HEK293 (cell line): ENCODE measurements around the gene PPY.
A peak's percentile ranks its signal among the peaks of the same experiment; 100 is the strongest.
"Not testable (repeated sequence)": the region's sequence is repeated elsewhere in the genome, so short reads cannot be mapped to it uniquely, and the experiment has no call there.

ENCODE experiments used
- CTCF ChIA-PET: fragments of 350-600 bp; formaldehyde crosslinking; extraction: SDS; loops from one replicate; lab custom pipeline; 2021; ENCODE audit warnings: antibody characterized with exemption; lab: Yijun Ruan, JAX
- POLR2A ChIA-PET: fragments of 300-600 bp; formaldehyde crosslinking; extraction: SDS; loops from one replicate; lab custom pipeline; 2020; ENCODE audit warnings: antibody characterized with exemption, inconsistent platforms; lab: Yijun Ruan, JAX
- H3K27ac ChIP-seq: fragments of 200-500 bp; sonication (Bioruptor generic); 2 replicates; pipeline ENCODE4 v1.5.1; 2014; ENCODE audit warnings: low read depth, low read length, control low read depth, inconsistent platforms; ENCODE audit errors: extremely low read depth
- H3K36me3 ChIP-seq, 2 experiments: fragments of 200-500 bp in 1 of 2; sonication (Bioruptor generic) in 1 of 2; 1 replicate in 1 of 2; 2 replicates in 1 of 2; pipeline ENCODE4 v1.5.1; 2014 to 2017; ENCODE audit warnings: inconsistent platforms in 2 of 2, low read length in 2 of 2; ENCODE audit not compliant: control insufficient read depth in 2 of 2, insufficient read depth in 1 of 2
- H3K4me1 ChIP-seq: fragments of 200-500 bp; sonication (Bioruptor generic); 2 replicates; pipeline ENCODE4 v1.5.1; 2014; ENCODE audit warnings: mild to moderate bottlenecking, low read length, inconsistent platforms; ENCODE audit not compliant: control insufficient read depth, insufficient read depth
- H3K4me3 ChIP-seq: 2 replicates; pipeline ENCODE4 v1.5.1; 2011; ENCODE audit warnings: low read depth, mild to moderate bottlenecking, control low read depth, low read length, moderate library complexity
- H3K9me3 ChIP-seq: fragments of 200-500 bp; sonication (Bioruptor generic); 2 replicates; pipeline ENCODE4 v1.5.1; 2014; ENCODE audit warnings: low read depth, low read length, inconsistent platforms; ENCODE audit not compliant: control insufficient read depth, insufficient read depth
- GLIS2 ChIP-seq: fragments of 450-650 bp; formaldehyde crosslinking; IDR thresholded peaks from 2 replicates; pipeline ENCODE4 v1.5.1; 2016; ENCODE audit warnings: missing biosample characterization, missing genetic modification characterization
- KLF1 ChIP-seq: fragments of 450-650 bp; formaldehyde crosslinking; IDR thresholded peaks from 2 replicates; pipeline ENCODE4 v1.5.1; 2016; ENCODE audit warnings: missing biosample characterization, missing genetic modification characterization
- SCRT1 ChIP-seq: fragments of 450-650 bp; formaldehyde crosslinking; IDR thresholded peaks from 2 replicates; pipeline ENCODE4 v1.5.1; 2016; ENCODE audit warnings: missing biosample characterization, missing genetic modification characterization, borderline replicate concordance
- ZNF311 ChIP-seq: fragments of 450-650 bp; formaldehyde crosslinking; IDR thresholded peaks from 2 replicates; pipeline ENCODE4 v1.5.1; 2017; ENCODE audit warnings: missing biosample characterization, missing genetic modification characterization, borderline replicate concordance
- ZNF394 ChIP-seq: fragments of 450-650 bp; formaldehyde crosslinking; IDR thresholded peaks from 2 replicates; pipeline ENCODE4 v1.5.1; 2016; ENCODE audit warnings: missing biosample characterization, missing genetic modification characterization, mild to moderate bottlenecking, moderate library complexity, borderline replicate concordance
- ZNF558 ChIP-seq: fragments of 450-650 bp; formaldehyde crosslinking; IDR thresholded peaks from 2 replicates; pipeline ENCODE4 v1.5.1; 2016; ENCODE audit warnings: missing biosample characterization, missing genetic modification characterization
- ZNF561 ChIP-seq: fragments of 450-650 bp; IDR thresholded peaks from 2 replicates; pipeline ENCODE4 v1.5.1; 2018; ENCODE audit warnings: missing biosample characterization, missing genetic modification characterization, borderline replicate concordance
- ZNF776 ChIP-seq: fragments of 450-650 bp; formaldehyde crosslinking; IDR thresholded peaks from 2 replicates; pipeline ENCODE4 v1.5.0; 2017; ENCODE audit warnings: missing biosample characterization, missing genetic modification characterization, borderline replicate concordance
- ZNF792 ChIP-seq: fragments of 450-650 bp; formaldehyde crosslinking; IDR thresholded peaks from 2 replicates; pipeline ENCODE4 v1.5.1; 2016; ENCODE audit warnings: missing biosample characterization, missing genetic modification characterization
- TF ChIP-seq, protein P1 (sequence below): fragments of 450-650 bp; formaldehyde crosslinking; IDR thresholded peaks from 2 replicates; pipeline ENCODE4 v1.5.1; 2016; ENCODE audit warnings: missing biosample characterization, missing genetic modification characterization
- TF ChIP-seq, protein P2 (sequence below): fragments of 450-650 bp; formaldehyde crosslinking; IDR thresholded peaks from 2 replicates; pipeline ENCODE4 v1.5.1; 2016; ENCODE audit warnings: missing biosample characterization, missing genetic modification characterization

The PPY gene

DNA sequence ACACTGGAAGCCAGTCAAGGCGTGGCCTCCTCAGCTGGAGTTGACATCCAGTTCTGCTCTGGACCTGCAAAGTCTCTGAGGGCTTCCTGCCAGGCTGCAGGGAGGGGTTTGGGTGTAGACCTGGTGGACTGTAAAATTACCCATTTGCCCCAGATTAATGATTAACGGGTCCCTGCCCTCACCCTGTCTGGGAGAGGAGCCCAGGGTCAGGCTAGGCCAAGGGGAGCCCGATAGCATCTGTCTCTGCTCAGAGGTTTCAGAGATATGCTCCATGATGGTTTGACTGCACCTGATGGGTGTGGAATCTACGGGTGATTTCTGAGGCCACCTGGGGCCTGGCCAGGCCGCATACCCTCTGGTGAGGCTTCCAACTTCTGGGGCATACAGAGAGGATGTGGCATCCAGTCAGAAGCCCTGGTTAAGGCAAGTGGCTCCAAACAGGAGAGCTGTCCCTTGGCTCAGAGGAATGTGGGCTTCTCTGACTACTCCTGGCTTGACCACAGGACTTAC lies 11.2 kb downstream of the PPY start:
- ChIA-PET POLR2A (interaction anchor here (0.8 kb wide), 1 partner anchor 22 kb away, joined by 3 read pairs; no protein-coding TSS in a partner anchor), CTCF (interaction anchor here (0.6 to 1.8 kb wide), 5 partner anchors 12 to 110 kb away, joined by 3 to 9 read pairs (median 3); no protein-coding TSS in a partner anchor)
- no peak overlapping the region for H3K27ac ChIP-seq
- no peak overlapping the region for H3K4me3 ChIP-seq
- TF ChIP-seq KLF1 (tag by site-specific recombination) (peak; percentile 78), ZNF558 (tag by site-specific recombination) (no peak)
- no peaks in the 10 kb centered on the region for H3K36me3 ChIP-seq
- no peaks in the 10 kb centered on the region for H3K4me1 ChIP-seq
- no peaks in the 10 kb centered on the region for H3K9me3 ChIP-seq

DNA sequence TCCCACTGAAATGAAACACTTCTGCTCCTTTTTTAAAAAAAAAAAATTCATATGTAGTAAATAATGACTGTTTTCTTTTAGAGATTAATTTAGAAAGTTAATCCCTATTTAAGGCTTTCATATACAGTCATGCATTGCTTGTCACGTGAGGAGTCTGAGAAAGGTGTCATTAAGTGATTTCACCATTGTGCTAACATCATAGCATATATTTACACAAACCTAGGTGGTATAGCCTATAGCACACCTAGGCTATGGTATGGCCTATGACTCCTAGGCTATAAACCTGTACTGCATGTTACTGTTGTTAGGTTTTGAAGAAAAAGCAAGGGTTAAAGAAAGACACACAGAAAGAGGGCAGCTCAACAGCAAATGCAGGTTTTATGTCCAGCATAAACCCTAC lies 13.7 kb downstream of the PPY start:
- TF ChIP-seq, protein P1, sequence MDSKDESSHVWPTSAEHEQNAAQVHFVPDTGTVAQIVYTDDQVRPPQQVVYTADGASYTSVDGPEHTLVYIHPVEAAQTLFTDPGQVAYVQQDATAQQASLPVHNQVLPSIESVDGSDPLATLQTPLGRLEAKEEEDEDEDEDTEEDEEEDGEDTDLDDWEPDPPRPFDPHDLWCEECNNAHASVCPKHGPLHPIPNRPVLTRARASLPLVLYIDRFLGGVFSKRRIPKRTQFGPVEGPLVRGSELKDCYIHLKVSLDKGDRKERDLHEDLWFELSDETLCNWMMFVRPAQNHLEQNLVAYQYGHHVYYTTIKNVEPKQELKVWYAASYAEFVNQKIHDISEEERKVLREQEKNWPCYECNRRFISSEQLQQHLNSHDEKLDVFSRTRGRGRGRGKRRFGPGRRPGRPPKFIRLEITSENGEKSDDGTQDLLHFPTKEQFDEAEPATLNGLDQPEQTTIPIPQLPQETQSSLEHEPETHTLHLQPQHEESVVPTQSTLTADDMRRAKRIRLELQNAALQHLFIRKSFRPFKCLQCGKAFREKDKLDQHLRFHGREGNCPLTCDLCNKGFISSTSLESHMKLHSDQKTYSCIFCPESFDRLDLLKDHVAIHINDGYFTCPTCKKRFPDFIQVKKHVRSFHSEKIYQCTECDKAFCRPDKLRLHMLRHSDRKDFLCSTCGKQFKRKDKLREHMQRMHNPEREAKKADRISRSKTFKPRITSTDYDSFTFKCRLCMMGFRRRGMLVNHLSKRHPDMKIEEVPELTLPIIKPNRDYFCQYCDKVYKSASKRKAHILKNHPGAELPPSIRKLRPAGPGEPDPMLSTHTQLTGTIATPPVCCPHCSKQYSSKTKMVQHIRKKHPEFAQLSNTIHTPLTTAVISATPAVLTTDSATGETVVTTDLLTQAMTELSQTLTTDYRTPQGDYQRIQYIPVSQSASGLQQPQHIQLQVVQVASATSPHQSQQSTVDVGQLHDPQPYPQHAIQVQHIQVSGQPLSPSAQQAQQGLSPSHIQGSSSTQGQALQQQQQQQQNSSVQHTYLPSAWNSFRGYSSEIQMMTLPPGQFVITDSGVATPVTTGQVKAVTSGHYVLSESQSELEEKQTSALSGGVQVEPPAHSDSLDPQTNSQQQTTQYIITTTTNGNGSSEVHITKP: peak; percentile 82
- TF ChIP-seq ZNF561 (tag by site-specific recombination): no peak
- no peak for TF ChIP-seq ZNF792 (tag by site-specific recombination)
- TF ChIP-seq GLIS2 (tag by site-specific recombination): no peak
- no peak for TF ChIP-seq ZNF311
- POLR2A ChIA-PET: interaction anchor here (1.0 kb wide), 1 partner anchor 9 kb away, joined by 4 read pairs; no protein-coding TSS in a partner anchor

DNA sequence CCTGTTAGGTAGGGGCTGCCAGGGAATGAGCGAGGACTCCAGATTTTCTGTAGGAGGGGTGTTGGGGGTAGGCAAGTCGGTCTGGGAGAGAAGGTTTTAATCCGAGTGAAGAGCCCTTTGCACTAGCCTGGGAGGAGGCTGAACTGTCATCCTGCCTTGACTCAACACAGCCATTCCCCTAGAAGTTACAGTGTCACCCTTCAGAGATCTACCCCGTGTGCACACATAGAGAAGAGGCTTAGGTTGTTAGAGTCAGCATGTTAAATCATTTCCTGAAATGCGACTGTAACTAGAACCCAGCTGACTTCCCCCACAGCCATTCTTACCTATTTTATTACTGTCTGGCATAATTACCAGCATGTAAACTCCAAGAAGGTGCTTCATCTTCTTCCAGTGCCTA lies 14.3 kb downstream of the PPY start:
- POLR2A ChIA-PET: interaction anchor here (1.0 kb wide), 1 partner anchor 10 kb away, joined by 4 read pairs; no protein-coding TSS in a partner anchor

More for the DNA sequence above, 13.7 kb downstream of the PPY start:
- CTCF ChIA-PET: interaction anchor here (0.5 to 2.0 kb wide), 9 partner anchors 8 to 218 kb away, joined by 3 to 7 read pairs (median 4); no protein-coding TSS in a partner anchor
- no peaks in the 10 kb centered on the region for H3K4me1 ChIP-seq
- no peaks in the 10 kb centered on the region for H3K9me3 ChIP-seq
- no peak overlapping the region for H3K27ac ChIP-seq
- no peak overlapping the region for H3K4me3 ChIP-seq
- no peaks in the 10 kb centered on the region for H3K36me3 ChIP-seq

DNA sequence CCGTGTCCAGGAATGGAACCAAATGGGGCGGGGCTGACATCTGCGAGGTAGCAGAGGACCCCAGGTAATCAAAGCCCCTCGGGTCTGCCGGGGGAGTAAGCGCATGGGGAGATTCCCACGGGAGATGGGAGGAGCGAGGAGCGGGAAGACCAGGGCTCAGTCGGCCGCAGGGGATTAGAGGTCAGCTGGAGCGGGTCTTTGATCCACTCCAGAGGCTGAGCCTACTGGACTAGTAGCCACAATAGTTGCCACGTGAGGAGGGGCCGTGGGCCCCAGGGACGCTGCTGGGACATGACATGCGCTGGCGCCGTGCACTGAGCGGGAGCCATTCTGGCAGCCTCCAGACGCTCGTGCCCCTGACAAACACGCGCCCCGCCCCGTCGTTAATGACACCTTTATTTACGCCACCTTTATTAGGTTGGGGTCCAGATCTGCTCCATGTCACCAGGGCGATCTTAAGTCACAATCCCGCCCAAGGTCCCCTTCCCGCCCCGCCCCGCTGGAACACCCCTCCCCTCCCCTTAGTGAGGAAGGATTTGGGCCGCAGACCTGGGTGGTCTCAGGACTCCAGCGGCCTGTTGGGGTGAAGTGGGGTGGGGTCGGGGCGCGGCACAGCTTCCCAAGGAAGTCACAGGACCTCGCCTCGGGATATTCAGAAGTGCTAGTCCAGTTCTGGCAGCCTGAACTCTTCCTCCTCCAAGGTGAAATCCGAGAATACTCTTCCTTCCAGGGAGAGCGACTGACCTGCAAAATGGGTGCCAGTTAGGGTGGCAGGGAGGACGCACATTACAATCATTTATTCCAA lies 15.0 kb downstream of the PPY start:
- H3K4me1 ChIP-seq: no peaks in the 10 kb centered on the region
- CTCF ChIA-PET: interaction anchor here (1.3 to 1.6 kb wide), 2 partner anchors 9 to 81 kb away, joined by 3 to 4 read pairs; no protein-coding TSS in a partner anchor
- H3K27ac ChIP-seq: no peak overlapping the region

More for the DNA sequence above, 14.3 kb downstream of the PPY start:
- not testable (repeated sequence) for H3K27ac ChIP-seq, H3K4me3 ChIP-seq, H3K4me1 ChIP-seq, H3K9me3 ChIP-seq, H3K36me3 ChIP-seq
- CTCF ChIA-PET: interaction anchor here (0.8 to 2.0 kb wide), 7 partner anchors 8 to 82 kb away, joined by 3 to 7 read pairs (median 5); no protein-coding TSS in a partner anchor

More for the DNA sequence above, 15.0 kb downstream of the PPY start:
- Histone ChIP-seq H3K4me3 (no peak overlapping the region), H3K9me3 (no peaks in the 10 kb centered on the region), H3K36me3 (no peaks in the 10 kb centered on the region)
- TF ChIP-seq ZNF394 (tag by site-specific recombination) (no peak), ZNF776 (tag by site-specific recombination) (no peak), ZNF558 (tag by site-specific recombination) (no peak), SCRT1 (tag by site-specific recombination) (no peak)
- TF ChIP-seq, protein P2, sequence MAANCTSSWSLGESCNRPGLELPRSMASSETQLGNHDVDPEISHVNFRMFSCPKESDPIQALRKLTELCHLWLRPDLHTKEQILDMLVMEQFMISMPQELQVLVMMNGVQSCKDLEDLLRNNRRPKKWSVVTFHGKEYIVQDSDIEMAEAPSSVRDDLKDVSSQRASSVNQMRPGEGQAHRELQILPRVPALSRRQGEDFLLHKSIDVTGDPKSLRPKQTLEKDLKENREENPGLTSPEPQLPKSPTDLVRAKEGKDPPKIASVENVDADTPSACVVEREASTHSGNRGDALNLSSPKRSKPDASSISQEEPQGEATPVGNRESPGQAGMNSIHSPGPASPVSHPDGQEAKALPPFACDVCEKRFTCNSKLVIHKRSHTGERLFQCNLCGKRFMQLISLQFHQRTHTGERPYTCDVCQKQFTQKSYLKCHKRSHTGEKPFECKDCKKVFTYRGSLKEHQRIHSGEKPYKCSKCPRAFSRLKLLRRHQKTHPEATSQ (tag by site-specific recombination): no peak
- POLR2A ChIA-PET: no interaction called here
